ENCODE data around the gene ACTMAP.

- no peak for TF ChIP-seq CTCF (IDR thresholded peaks at IDR 0.05 in 4 of 5, conservative IDR thresholded peaks at IDR 0.05 in 1 of 5)
- TF ChIP-seq POLR2A (IDR thresholded peaks at IDR 0.05): no peak
These were observed 35.2 kb upstream of the ACTMAP start for GRCh38 chr19:40785526-40785925.

Measured in gastrocnemius medialis (tissue), 4 donors.